ENCODE measurements around the gene TBX5. TPM values are rescaled to one million over a fixed set of nuclear protein-coding genes. Genes with fewer than 3 reads are reported as not detected.

TBX5 gene
- total and polyA plus RNA-seq, 4 donors: 0.17 TPM; not detected in 3

GRCh38 chr12:114314974-114315720, 90.8 kb downstream of the TBX5 start:
- no peak for DNase-seq (ENCODE audit: low read depth in 4 of 6, low spot score in 6 of 6)
- Histone ChIP-seq H3K9me3 (ENCODE audit: control insufficient read depth, insufficient read depth, low read length) (peaks cover 2% of the 10 kb centered on the region), H3K27ac (ENCODE audit: low read depth, low read length) (no peak overlapping the region), H3K27me3 (ENCODE audit: control insufficient read depth, insufficient read depth, low read length) (no peaks in the 10 kb centered on the region), H3K36me3 (ENCODE audit: control insufficient read depth, insufficient read depth, low read length) (no peaks in the 10 kb centered on the region), H3K4me1 (ENCODE audit: control insufficient read depth, insufficient read depth, low read length) (peaks cover 3% of the 10 kb centered on the region), H3K4me3 (ENCODE audit: low read depth, low read length) (no peak overlapping the region)
- WGBS (ENCODE audit: insufficient coverage): 95% methylated on average over 11 of the region's 16 CpGs

GRCh38 chr12:114314403-114314802, 91.5 kb downstream of the TBX5 start:
- 73% methylated on average over 7 of the region's 7 CpGs for WGBS (ENCODE audit: insufficient coverage)
- Histone ChIP-seq H3K9me3 (ENCODE audit: control insufficient read depth, insufficient read depth, low read length) (peaks cover 2% of the 10 kb centered on the region), H3K27me3 (ENCODE audit: control insufficient read depth, insufficient read depth, low read length) (no peaks in the 10 kb centered on the region), H3K36me3 (ENCODE audit: control insufficient read depth, insufficient read depth, low read length) (no peaks in the 10 kb centered on the region), H3K27ac (ENCODE audit: low read depth, low read length) (no peak overlapping the region), H3K4me1 (ENCODE audit: control insufficient read depth, insufficient read depth, low read length) (peaks cover 3% of the 10 kb centered on the region), H3K4me3 (ENCODE audit: low read depth, low read length) (no peak overlapping the region)
- DNase-seq (ENCODE audit: low read depth in 4 of 6, low spot score in 6 of 6): no peak

GRCh38 chr12:114313910-114314309, 92.0 kb downstream of the TBX5 start:
- H3K9me3 ChIP-seq (ENCODE audit: control insufficient read depth, insufficient read depth, low read length): peaks cover 2% of the 10 kb centered on the region
- no peak for DNase-seq (ENCODE audit: low read depth in 4 of 6, low spot score in 6 of 6)
- H3K27me3 ChIP-seq (ENCODE audit: control insufficient read depth, insufficient read depth, low read length): no peaks in the 10 kb centered on the region
- WGBS (ENCODE audit: insufficient coverage): no CpG with 5 or more reads among the region's 2 CpGs
- H3K4me3 ChIP-seq (ENCODE audit: low read depth, low read length): no peak overlapping the region
- H3K4me1 ChIP-seq (ENCODE audit: control insufficient read depth, insufficient read depth, low read length): peaks cover 3% of the 10 kb centered on the region
- no peaks in the 10 kb centered on the region for H3K36me3 ChIP-seq (ENCODE audit: control insufficient read depth, insufficient read depth, low read length)
- H3K27ac ChIP-seq (ENCODE audit: low read depth, low read length): no peak overlapping the region

GRCh38 chr12:114311974-114312373, 94.0 kb downstream of the TBX5 start:
- peak in 1 of 6 donors; percentile 67 for DNase-seq (ENCODE audit: low read depth in 4 of 6, low spot score in 6 of 6)
- no peak overlapping the region for H3K27ac ChIP-seq (ENCODE audit: low read depth, low read length)
- H3K9me3 ChIP-seq (ENCODE audit: control insufficient read depth, insufficient read depth, low read length): peaks cover under 1% of the 10 kb centered on the region

GRCh38 chr12:114306646-114307045, 99.3 kb downstream of the TBX5 start:
- Histone ChIP-seq H3K36me3 (ENCODE audit: control insufficient read depth, insufficient read depth, low read length) (no peaks in the 10 kb centered on the region), H3K27me3 (ENCODE audit: control insufficient read depth, insufficient read depth, low read length) (peaks cover 4% of the 10 kb centered on the region), H3K4me3 (ENCODE audit: low read depth, low read length) (no peak overlapping the region), H3K27ac (ENCODE audit: low read depth, low read length) (no peak overlapping the region), H3K9me3 (ENCODE audit: control insufficient read depth, insufficient read depth, low read length) (peaks cover 2% of the 10 kb centered on the region), H3K4me1 (ENCODE audit: control insufficient read depth, insufficient read depth, low read length) (peaks cover 3% of the 10 kb centered on the region)
- DNase-seq (ENCODE audit: low read depth in 4 of 6, low spot score in 6 of 6): no peak
- WGBS (ENCODE audit: insufficient coverage): no CpG with 5 or more reads among the region's 1 CpG

More at GRCh38 chr12:114311974-114312373, 94.0 kb downstream of the TBX5 start:
- Histone ChIP-seq H3K4me1 (ENCODE audit: control insufficient read depth, insufficient read depth, low read length) (peaks cover 3% of the 10 kb centered on the region), H3K36me3 (ENCODE audit: control insufficient read depth, insufficient read depth, low read length) (no peaks in the 10 kb centered on the region), H3K4me3 (ENCODE audit: low read depth, low read length) (no peak overlapping the region), H3K27me3 (ENCODE audit: control insufficient read depth, insufficient read depth, low read length) (no peaks in the 10 kb centered on the region)
- WGBS (ENCODE audit: insufficient coverage): 80% methylated on average over 3 of the region's 4 CpGs

- no peak for DNase-seq (ENCODE audit: low read depth in 4 of 6, low spot score in 6 of 6)
- H3K9me3 ChIP-seq (ENCODE audit: control insufficient read depth, insufficient read depth, low read length): peaks cover 2% of the 10 kb centered on the region
- H3K4me1 ChIP-seq (ENCODE audit: control insufficient read depth, insufficient read depth, low read length): peaks cover 3% of the 10 kb centered on the region
- no peaks in the 10 kb centered on the region for H3K36me3 ChIP-seq (ENCODE audit: control insufficient read depth, insufficient read depth, low read length)
- peaks cover 4% of the 10 kb centered on the region for H3K27me3 ChIP-seq (ENCODE audit: control insufficient read depth, insufficient read depth, low read length)
- no peak overlapping the region for H3K4me3 ChIP-seq (ENCODE audit: low read depth, low read length)
- no peak overlapping the region for H3K27ac ChIP-seq (ENCODE audit: low read depth, low read length)
Measured at GRCh38 chr12:114305446-114305845, 100.5 kb downstream of the TBX5 start.
